ENCODE results near the gene IL22RA1. TPM values are rescaled to one million over a fixed set of nuclear protein-coding genes. Genes with fewer than 3 reads are reported as not detected.

The IL22RA1 gene
- total and polyA plus RNA-seq, 9 of the 15 experiments (the other 6 are each of a cell fraction or from before 2014, with no cell fraction given): not detected

DNA sequence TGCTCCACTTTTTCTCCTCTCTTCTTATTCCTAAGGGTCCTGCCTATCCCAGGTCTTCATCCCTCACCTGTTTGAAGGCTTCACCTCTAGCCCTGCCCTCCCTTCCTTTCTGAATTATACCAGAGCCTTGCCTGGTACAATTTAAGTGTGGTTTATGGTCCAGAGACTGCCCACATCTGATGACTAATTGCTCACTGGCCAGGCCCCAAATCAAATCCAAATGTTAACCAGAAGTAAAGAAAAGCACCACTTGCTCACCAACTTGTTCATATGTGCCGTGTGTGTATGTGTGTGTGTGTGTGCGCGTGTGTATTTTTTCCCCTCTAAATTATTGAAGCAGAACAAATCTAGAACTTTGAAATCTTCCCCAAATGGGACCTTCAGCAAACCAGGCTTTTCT is 57.4 kb downstream of the IL22RA1 start:
- ATAC-seq (no peak), DNase-seq (ENCODE audit: extremely low read depth in 1 of 4, low spot score in 3 of 4) (no peak), FAIRE-seq (no peak)
- peaks cover 44 to 82% of the 10 kb centered on the region in 2 experiments for H3K27me3 ChIP-seq (ENCODE audit: control insufficient read depth in 2 of 2, insufficient read depth in 2 of 2, low read length in 2 of 2)
- in situ Hi-C loops (cut with MboI): no loop called here
- ChIA-PET POLR2A (interaction anchor here (0.6 kb wide), 1 partner anchor 800 kb away, joined by 3 read pairs; no protein-coding TSS in a partner anchor), CTCF (ENCODE audit: low intra/inter-chr PET ratio) (no interaction called here)
- no peaks in the 10 kb centered on the region for H3K79me2 ChIP-seq (ENCODE audit: control insufficient read depth, insufficient read depth, low read length)
- H3K27ac ChIP-seq (ENCODE audit: extremely low read depth, low read depth, low read length): no peak overlapping the region
- H2AFZ ChIP-seq (ENCODE audit: low read depth, low read length): no peak overlapping the region
- no peaks in the 10 kb centered on the region for H3K9me3 ChIP-seq (replicated peaks; ENCODE audit: control insufficient read depth, insufficient read depth, low read depth, low read length)
- no peak overlapping the region for H3K4me3 ChIP-seq
- no peaks in the 10 kb centered on the region for H3K9me1 ChIP-seq (ENCODE audit: control insufficient read depth, insufficient read depth, low read length)
- TF ChIP-seq ETV6 (IDR thresholded peaks at IDR 0.05; ENCODE audit: borderline replicate concordance in 1 of 2, low read depth in 2 of 2, low read length in 1 of 2) (no peak), ETV6 (CRISPR knock-in tag; IDR thresholded peaks at IDR 0.05; ENCODE audit: borderline replicate concordance) (no peak), MCM7 (IDR thresholded peaks at IDR 0.05) (no peak), PHF21A (IDR thresholded peaks at IDR 0.05; ENCODE audit: borderline replicate concordance, low read depth) (no peak), CBX3 (IDR thresholded peaks at IDR 0.05; ENCODE audit: borderline replicate concordance in 1 of 2, low read length in 2 of 2) (no peak), ZNF551 (CRISPR knock-in tag; IDR thresholded peaks at IDR 0.05) (no peak), ZSCAN32 (CRISPR knock-in tag; IDR thresholded peaks at IDR 0.05) (no peak), CREBBP (IDR thresholded peaks at IDR 0.05; ENCODE audit: low read depth, low read length) (no peak), ZNF197 (CRISPR knock-in tag; IDR thresholded peaks at IDR 0.05; ENCODE audit: low read depth) (no peak), CCAR2 (IDR thresholded peaks at IDR 0.05; ENCODE audit: low read depth, low read length) (no peak)
- H3K4me2 ChIP-seq (ENCODE audit: insufficient read depth, low read length): no peak overlapping the region
- H3K9ac ChIP-seq (ENCODE audit: insufficient read depth in 1 of 2, low read depth in 2 of 2, low read length in 2 of 2): no peak overlapping the region
- intact Hi-C loops (cut with micrococcal nuclease): no loop called here
- WGBS (ENCODE audit: insufficient coverage, low coverage, missing lambda C conversion rate): 21% methylated on average over 3 of the region's 3 CpGs
- no peaks in the 10 kb centered on the region for H3K4me1 ChIP-seq (replicated peaks in 1 of 2; ENCODE audit: control insufficient read depth in 2 of 2, insufficient read depth in 2 of 2, low read length in 2 of 2)
- peaks cover 7% of the 10 kb centered on the region; the same call in 1 of the 2 replicates for H4K20me1 ChIP-seq (replicated peaks; ENCODE audit: control insufficient read depth, insufficient read depth, low read length)
- no TSS peak for BruUV-seq (replicated peaks)
- H3K36me3 ChIP-seq (ENCODE audit: control insufficient read depth, insufficient read depth, low read length): no peaks in the 10 kb centered on the region

Data from K562 (cell line).